Caco-2 (cell line): Measurements from ENCODE around the gene BAHCC1. TPM values are rescaled to one million over a fixed set of nuclear protein-coding genes. Genes with fewer than 3 reads are reported as not detected.

Experiments used
- BruUV-seq: library from RNA; stranded (reverse); fragments of 400-500 nt; replicated peaks from 2 replicates; lab custom pipeline; 2021; lab: Mats Ljungman, UMichigan
- CTCF ChIA-PET: fragments of 300-600 bp; sonication (Branson Sonifier 250); formaldehyde crosslinking; loops from one replicate; lab custom pipeline; 2022; ENCODE audit warnings: antibody characterized with exemption; lab: Charles Lee
- POLR2A ChIA-PET: fragments of 300-600 bp; sonication (Branson Sonifier 250); formaldehyde crosslinking; loops from one replicate; lab custom pipeline; 2022; ENCODE audit warnings: antibody characterized with exemption; lab: Charles Lee
- DNase-seq, 2 experiments: peaks; one replicate each; pipeline versions ENCODE4 v3.0.0 to v3.0.0-alpha.2; 2020 to 2022
- H3K27me3 ChIP-seq: replicated peaks from 2 replicates; pipeline ENCODE4 v1.6.0; 2011; ENCODE audit warnings: low read length; ENCODE audit not compliant: control insufficient read depth, insufficient read depth
- H3K36me3 ChIP-seq: 2 replicates; pipeline ENCODE4 v1.5.1; 2011; ENCODE audit warnings: low read length; ENCODE audit not compliant: control insufficient read depth, insufficient read depth
- H3K4me1 ChIP-seq: fragments of 250-450 bp; sonication (Bioruptor Pico); 2 replicates; pipeline ENCODE4 v1.5.1; 2020; ENCODE audit warnings: mild to moderate bottlenecking
- H3K4me3 ChIP-seq: 2 replicates; pipeline ENCODE4 v1.5.1; 2011; ENCODE audit warnings: low read depth, mild to moderate bottlenecking, control low read depth, low read length
- H3K9me3 ChIP-seq: fragments of 250-450 bp; sonication (Bioruptor Pico); 2 replicates; pipeline ENCODE4 v1.5.1; 2020; ENCODE audit warnings: mild to moderate bottlenecking, moderate library complexity
- H3K27ac Mint-ChIP-seq: one replicate; pipeline ENCODE4 v1.8.0; 2022; ENCODE audit warnings: mixed read lengths; ENCODE audit not compliant: unreplicated experiment
- H3K27me3 Mint-ChIP-seq: one replicate; pipeline ENCODE4 v1.8.0; 2022; ENCODE audit warnings: mixed read lengths; ENCODE audit not compliant: insufficient read depth, unreplicated experiment
- H3K36me3 Mint-ChIP-seq: one replicate; pipeline ENCODE4 v1.8.0; 2022; ENCODE audit warnings: mild to moderate bottlenecking, mixed read lengths; ENCODE audit not compliant: insufficient read depth, unreplicated experiment
- H3K4me1 Mint-ChIP-seq: one replicate; pipeline ENCODE4 v1.8.0; 2022; ENCODE audit warnings: low read depth, mixed read lengths; ENCODE audit not compliant: unreplicated experiment
- H3K4me3 Mint-ChIP-seq: one replicate; pipeline ENCODE4 v1.8.0; 2022; ENCODE audit warnings: mild to moderate bottlenecking, moderate library complexity, mixed read lengths; ENCODE audit not compliant: unreplicated experiment
- H3K9me3 Mint-ChIP-seq: one replicate; pipeline ENCODE4 v1.8.0; 2022; ENCODE audit warnings: mixed read lengths; ENCODE audit not compliant: unreplicated experiment
- CTCF ChIP-seq, 2 experiments: fragments of 200-600 bp in 1 of 2; IDR thresholded peaks; 1 replicate in 1 of 2; 2 replicates in 1 of 2; pipeline versions ENCODE4 v1.5.1 to v1.8.0; 2011 to 2022; ENCODE audit warnings: antibody characterized with exemption in 1 of 2, control low read depth in 1 of 2, inconsistent platforms in 1 of 2, low read depth in 1 of 2, low read length in 1 of 2, mild to moderate bottlenecking in 1 of 2, moderate library complexity in 1 of 2; ENCODE audit not compliant: insufficient read depth in 1 of 2, severe bottlenecking in 1 of 2, unreplicated experiment in 1 of 2
- intact Hi-C: fragments of 100-400 bp; cut with micrococcal nuclease; formaldehyde crosslinking; loops from one replicate; pipeline ENCODE4 v1.10.0; 2022; ENCODE audit not compliant: unreplicated experiment
- total RNA-seq: library from RNA; stranded (reverse); gene quantifications from 2 replicates; pipeline ENCODE4 v1.2.3, GENCODE V29; 2022

BAHCC1 gene
- total RNA-seq, 1 experiment from 2014 or later = 10.2 TPM

GRCh38 chr17:81371910-81372760, 23.1 kb upstream of the BAHCC1 start:
- ChIA-PET POLR2A (no interaction called here), CTCF (interaction anchor here (0.6 to 1.2 kb wide), 3 partner anchors 23 to 112 kb away, joined by 3 to 4 read pairs (median 4); partner anchors contain the start of gene BAHCC1)
- H3K27me3 ChIP-seq = no peaks in the 10 kb centered on the region
- no peaks in the 10 kb centered on the region for H3K9me3 Mint-ChIP-seq
- H3K36me3 ChIP-seq = no peaks in the 10 kb centered on the region
- peak; percentile 75 to 79 for DNase-seq
- H3K9me3 ChIP-seq = no peaks in the 10 kb centered on the region
- H3K4me3 ChIP-seq = no peak overlapping the region
- peak; percentile 67 to 75 for TF ChIP-seq CTCF (IDR thresholded peaks at IDR 0.05; ENCODE audit: insufficient read depth in 1 of 2, low read depth in 1 of 2, low read length in 1 of 2, severe bottlenecking in 1 of 2, unreplicated experiment in 1 of 2)
- H3K4me1 ChIP-seq = peaks cover 12% of the 10 kb centered on the region
- no peaks in the 10 kb centered on the region for H3K27me3 Mint-ChIP-seq
- no TSS peak for BruUV-seq
- H3K27ac Mint-ChIP-seq = peak overlapping the region; percentile 58
- intact Hi-C loops = no loop called here
- H3K4me3 Mint-ChIP-seq = no peak overlapping the region
- peaks cover 8% of the 10 kb centered on the region for H3K4me1 Mint-ChIP-seq
- H3K36me3 Mint-ChIP-seq = no peaks in the 10 kb centered on the region

DNA sequence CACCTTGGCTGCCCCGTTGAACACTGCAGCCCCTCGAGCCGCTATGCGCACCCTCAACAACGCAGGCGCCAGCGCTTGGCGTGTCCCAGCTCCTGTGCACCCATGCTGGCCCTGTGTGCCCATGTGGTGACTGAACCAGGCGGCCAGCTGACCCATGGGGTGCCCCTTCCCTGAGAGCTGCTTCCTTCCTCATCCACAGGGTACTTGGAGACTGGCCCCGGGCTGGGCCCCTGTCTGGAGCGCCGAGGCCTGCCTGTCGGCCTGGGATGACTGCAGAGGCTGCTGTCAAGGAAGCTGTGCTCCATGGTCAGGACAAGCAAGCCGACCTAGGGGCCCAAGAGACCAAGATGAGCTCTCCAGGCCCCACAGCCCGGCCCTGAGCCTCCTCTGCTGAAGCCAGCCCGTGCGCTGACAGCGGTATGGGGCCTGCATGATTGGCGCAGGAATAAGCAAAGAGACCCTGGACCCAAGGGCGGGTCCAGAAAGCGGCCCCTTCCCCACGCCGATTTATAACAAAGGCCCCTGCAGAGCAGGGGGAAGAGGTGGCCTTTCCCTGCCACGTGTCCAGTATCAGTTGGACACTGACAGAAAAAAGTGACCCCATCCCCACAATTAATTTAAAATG, 21.6 kb upstream of the BAHCC1 start:
- Mint-ChIP-seq H3K27ac (no peak overlapping the region), H3K36me3 (no peaks in the 10 kb centered on the region), H3K27me3 (no peaks in the 10 kb centered on the region), H3K4me1 (peaks cover 8% of the 10 kb centered on the region), H3K4me3 (no peak overlapping the region), H3K9me3 (no peaks in the 10 kb centered on the region)
- no TSS peak for BruUV-seq
- ChIA-PET CTCF (interaction anchor here (1.0 to 1.1 kb wide), 2 partner anchors 64 to 111 kb away, joined by 3 read pairs; no protein-coding TSS in a partner anchor), POLR2A (interaction anchor here (0.8 to 1.7 kb wide), 2 partner anchors 12 to 21 kb away, joined by 3 to 6 read pairs; partner anchors contain the start of gene BAHCC1)
- peaks cover 12% of the 10 kb centered on the region for H3K4me1 ChIP-seq
- TF ChIP-seq CTCF (IDR thresholded peaks at IDR 0.05; ENCODE audit: insufficient read depth in 1 of 2, low read depth in 1 of 2, low read length in 1 of 2, severe bottlenecking in 1 of 2, unreplicated experiment in 1 of 2) = no peak
- intact Hi-C loops = no loop called here
- DNase-seq = no peak
- no peak overlapping the region for H3K4me3 ChIP-seq
- no peaks in the 10 kb centered on the region for H3K27me3 ChIP-seq
- no peaks in the 10 kb centered on the region for H3K36me3 ChIP-seq
- H3K9me3 ChIP-seq = no peaks in the 10 kb centered on the region

- no peak overlapping the region for H3K27ac Mint-ChIP-seq
- BruUV-seq = no TSS peak
- intact Hi-C loops = no loop called here
- H3K4me1 Mint-ChIP-seq = peaks cover 8% of the 10 kb centered on the region
- H3K9me3 Mint-ChIP-seq = no peaks in the 10 kb centered on the region
- H3K27me3 Mint-ChIP-seq = no peaks in the 10 kb centered on the region
- CTCF ChIA-PET = interaction anchor here (0.8 kb wide), 1 partner anchor 65 kb away, joined by 3 read pairs; no protein-coding TSS in a partner anchor
- peaks cover 12% of the 10 kb centered on the region for H3K4me1 ChIP-seq
- H3K36me3 ChIP-seq = no peaks in the 10 kb centered on the region
- DNase-seq = no peak
- no peaks in the 10 kb centered on the region for H3K27me3 ChIP-seq
- no peak overlapping the region for H3K4me3 ChIP-seq
- no peaks in the 10 kb centered on the region for H3K9me3 ChIP-seq
- no peak for TF ChIP-seq CTCF (IDR thresholded peaks at IDR 0.05; ENCODE audit: insufficient read depth in 1 of 2, low read depth in 1 of 2, low read length in 1 of 2, severe bottlenecking in 1 of 2, unreplicated experiment in 1 of 2)
- H3K4me3 Mint-ChIP-seq = no peak overlapping the region
- no peaks in the 10 kb centered on the region for H3K36me3 Mint-ChIP-seq
- POLR2A ChIA-PET = interaction anchor here (0.6 kb wide), 1 partner anchor 152 kb away, joined by 3 read pairs; the partner anchor contains the start of gene CEP131
Measured at GRCh38 chr17:81374890-81375289, 20.4 kb upstream of the BAHCC1 start.
